Cardiac muscle cell (in vitro differentiated cells and primary cell): ENCODE results near the gene PLD4. TPM values are rescaled to one million over a fixed set of nuclear protein-coding genes. Genes with fewer than 3 reads are reported as not detected.

Experiments used
- DNase-seq, 2 donors: peaks; one replicate each; pipeline versions ENCODE4 v3.0.0 to v3.0.0-alpha.2; 2010 to 2017; ENCODE audit warnings: low read depth in 1 of 2, low spot score in 1 of 2
- H3K27ac ChIP-seq: fragments of 200-600 bp; sonication (generic); 2 replicates; pipeline ENCODE4 v1.5.1; 2016
- H3K27me3 ChIP-seq: fragments of 200-600 bp; sonication (generic); 2 replicates; pipeline ENCODE4 v1.6.0; 2016; ENCODE audit warnings: control low read depth
- H3K36me3 ChIP-seq: fragments of 200-600 bp; sonication (generic); 2 replicates; pipeline ENCODE4 v1.5.1; 2016; ENCODE audit warnings: control low read depth
- H3K4me1 ChIP-seq: fragments of 200-600 bp; sonication (generic); 2 replicates; pipeline ENCODE4 v1.8.1; 2017; ENCODE audit warnings: low read depth, mild to moderate bottlenecking, mixed run types
- H3K4me3 ChIP-seq: fragments of 200-600 bp; sonication (generic); 2 replicates; pipeline ENCODE4 v1.5.1; 2016; ENCODE audit warnings: mild to moderate bottlenecking
- H3K9me3 ChIP-seq: fragments of 200-600 bp; sonication (generic); 2 replicates; pipeline ENCODE4 v1.5.1; 2017; ENCODE audit warnings: low read depth, mild to moderate bottlenecking, control low read depth
- CTCF ChIP-seq: IDR thresholded peaks from 2 replicates; pipeline ENCODE4 v1.5.1; 2012; ENCODE audit warnings: low read depth, mild to moderate bottlenecking, low read length
- polyA plus RNA-seq: library from polyadenylated mRNA; unstranded; fragments of >200 nt; fragmentation: Nextera tagmentation; extraction: Ambion mirVana; gene quantifications from 2 replicates; pipeline ENCODE4 v1.2.1, GENCODE V29; 2016
- total RNA-seq: library from RNA; depleted of rRNA; stranded (reverse); fragments of >200 nt; gene quantifications from 2 replicates; pipeline ENCODE4 v1.2.3, GENCODE V29; 2016

PLD4 gene
- total and polyA plus RNA-seq, 2 experiments from 2014 or later: 0.07 to 0.54 TPM

- Histone ChIP-seq H3K36me3 (no peaks in the 10 kb centered on the region), H3K9me3 (no peaks in the 10 kb centered on the region), H3K27ac (no peak overlapping the region), H3K4me1 (peaks cover 4% of the 10 kb centered on the region), H3K4me3 (no peak overlapping the region), H3K27me3 (peaks cover 35% of the 10 kb centered on the region)
- no peak for TF ChIP-seq CTCF
- DNase-seq: no peak
Measured at GRCh38 chr14:104981699-104982541, 57.2 kb downstream of the PLD4 start.

- no peak overlapping the region for H3K27ac ChIP-seq
- no peak for TF ChIP-seq CTCF
Measured at GRCh38 chr14:104982548-104983230, 58.0 kb downstream of the PLD4 start.

More at GRCh38 chr14:104982548-104983230, 58.0 kb downstream of the PLD4 start:
- Histone ChIP-seq H3K9me3 (no peaks in the 10 kb centered on the region), H3K4me3 (no peak overlapping the region), H3K27me3 (peaks cover 28% of the 10 kb centered on the region), H3K4me1 (peaks cover 1% of the 10 kb centered on the region), H3K36me3 (no peaks in the 10 kb centered on the region)
- no peak for DNase-seq

Other genes with a start within 250 kb of the PLD4 start
- 36.5 and 62.4 TPM in 2 replicates for gene INF2, start 235.3 kb upstream of the PLD4 start, total RNA-seq
- 14.1 and 14.5 TPM in 2 replicates for gene INF2, start 235.3 kb upstream of the PLD4 start, polyA plus RNA-seq
- 53.8 and 63.8 TPM in 2 replicates for gene ADSS1, start 200.7 kb upstream of the PLD4 start, total RNA-seq
- 53.4 and 73.3 TPM in 2 replicates for gene ADSS1, start 200.7 kb upstream of the PLD4 start, polyA plus RNA-seq
- 217 and 278 TPM in 2 replicates for gene SIVA1, start 171.7 kb upstream of the PLD4 start, total RNA-seq
- 124 and 145 TPM in 2 replicates for gene SIVA1, start 171.7 kb upstream of the PLD4 start, polyA plus RNA-seq
- gene AKT1, start 129.1 kb upstream of the PLD4 start, total RNA-seq: 173 and 190 TPM in 2 replicates
- gene AKT1, start 129.1 kb upstream of the PLD4 start, polyA plus RNA-seq: 218 and 242 TPM in 2 replicates
- gene ZBTB42, start 123.8 kb upstream of the PLD4 start, total RNA-seq: 14.4 and 26.4 TPM in 2 replicates
- gene ZBTB42, start 123.8 kb upstream of the PLD4 start, polyA plus RNA-seq: 7.6 and 9.6 TPM in 2 replicates
- gene CEP170B, start 59.6 kb upstream of the PLD4 start, total RNA-seq: 26.5 and 39.5 TPM in 2 replicates
- 8.3 and 8.8 TPM in 2 replicates for gene CEP170B, start 59.6 kb upstream of the PLD4 start, polyA plus RNA-seq
- gene AHNAK2, start 53.5 kb downstream of the PLD4 start, total RNA-seq: 59.3 and 78.0 TPM in 2 replicates
- gene AHNAK2, start 53.5 kb downstream of the PLD4 start, polyA plus RNA-seq: 17.8 and 18.8 TPM in 2 replicates
- 15.5 and 20.9 TPM in 2 replicates for gene CLBA1, start 60.9 kb downstream of the PLD4 start, total RNA-seq
- gene CLBA1, start 60.9 kb downstream of the PLD4 start, polyA plus RNA-seq: 13.4 and 20.4 TPM in 2 replicates
- gene CDCA4, start 96.2 kb downstream of the PLD4 start, total RNA-seq: 36.7 and 47.7 TPM in 2 replicates
- 34.5 and 46.0 TPM in 2 replicates for gene CDCA4, start 96.2 kb downstream of the PLD4 start, polyA plus RNA-seq
- 1.2 and 2.0 TPM in 2 replicates for gene GPR132, start 140.6 kb downstream of the PLD4 start, total RNA-seq
- 1.0 TPM in 2 replicates for gene GPR132, start 140.6 kb downstream of the PLD4 start, polyA plus RNA-seq
- 23.1 and 30.7 TPM in 2 replicates for gene JAG2, start 243.9 kb downstream of the PLD4 start, total RNA-seq
- 12.4 and 21.1 TPM in 2 replicates for gene JAG2, start 243.9 kb downstream of the PLD4 start, polyA plus RNA-seq